Naive B cell (primary cell): Measurements from ENCODE around the gene CPA1. TPM values are rescaled to one million over a fixed set of nuclear protein-coding genes. Genes with fewer than 3 reads are reported as not detected.

Experiments used
- ATAC-seq, 2 donors: fragments of 150-1000 bp; cut with Tn5 transposase; 2 replicates each; pipeline ENCODE4 v1.10.0; 2021; ENCODE audit warnings: low read depth in 2 of 2, mild to moderate bottlenecking in 2 of 2, moderate library complexity in 2 of 2
- DNase-seq: peaks from one replicate; pipeline ENCODE4 v3.0.0; 2022
- H3K27ac Mint-ChIP-seq, 6 donors: one replicate each; pipeline ENCODE4 v1.8.0; 2020 to 2022; ENCODE audit warnings: mild to moderate bottlenecking in 6 of 6, mixed read lengths in 6 of 6, moderate library complexity in 5 of 6, inconsistent platforms in 2 of 6
- H3K27me3 Mint-ChIP-seq, 3 donors: one replicate each; pipeline ENCODE4 v1.8.0; 2021 to 2022; ENCODE audit warnings: mixed read lengths in 3 of 3, mild to moderate bottlenecking in 1 of 3
- H3K36me3 Mint-ChIP-seq, 2 donors: one replicate each; pipeline ENCODE4 v1.8.0; 2020 to 2022; ENCODE audit warnings: mixed read lengths in 2 of 2, inconsistent platforms in 1 of 2, mild to moderate bottlenecking in 1 of 2
- H3K4me1 Mint-ChIP-seq, 3 donors: one replicate each; pipeline ENCODE4 v1.8.0; 2020 to 2022; ENCODE audit warnings: mixed read lengths in 3 of 3, inconsistent platforms in 1 of 3, mild to moderate bottlenecking in 1 of 3, moderate library complexity in 1 of 3
- H3K4me3 Mint-ChIP-seq, 8 donors: one replicate each; pipeline ENCODE4 v1.8.0; 2020 to 2022; ENCODE audit warnings: mild to moderate bottlenecking in 8 of 8, mixed read lengths in 8 of 8, moderate library complexity in 8 of 8, inconsistent platforms in 2 of 8
- H3K9me3 Mint-ChIP-seq, 7 donors: one replicate each; pipeline ENCODE4 v1.8.0; 2020 to 2022; ENCODE audit warnings: mixed read lengths in 7 of 7, mild to moderate bottlenecking in 5 of 7, inconsistent platforms in 2 of 7, moderate library complexity in 1 of 7
- polyA plus RNA-seq, 6 donors: library from polyadenylated mRNA; unstranded; fragments of 300-500 nt; fragmentation: Illumina TruSeq; gene quantifications; one replicate each; pipeline ENCODE4 v1.2.3, GENCODE V29; 2021; ENCODE audit warnings: low read depth in 6 of 6

The CPA1 gene
- polyA plus RNA-seq, 6 donors from 2014 or later = not detected

- Mint-ChIP-seq H3K36me3 (no peaks in the 10 kb centered on the region), H3K9me3 (peaks cover 0 to 3% (median 0%) of the 10 kb centered on the region in 7 donors), H3K4me1 (peaks cover 0 to 1% (median 0%) of the 10 kb centered on the region in 3 donors), H3K27ac (no peak overlapping the region), H3K4me3 (no peak overlapping the region), H3K27me3 (peaks cover 16 to 29% (median 23%) of the 10 kb centered on the region in 3 donors)
- no peak for ATAC-seq
- no peak for DNase-seq
These were observed 33.4 kb upstream of the CPA1 start for GRCh38 chr7:130346941-130347340.

- no peak for DNase-seq
- no peaks in the 10 kb centered on the region for H3K36me3 Mint-ChIP-seq
- ATAC-seq = no peak
- no peak overlapping the region for H3K27ac Mint-ChIP-seq
- peak overlapping the region in 1 of 8 donors; percentile 60 for H3K4me3 Mint-ChIP-seq
- no peaks in the 10 kb centered on the region for H3K9me3 Mint-ChIP-seq
- H3K4me1 Mint-ChIP-seq = peaks cover 0 to 1% (median 0%) of the 10 kb centered on the region in 3 donors
- H3K27me3 Mint-ChIP-seq = peaks cover 10 to 29% (median 23%) of the 10 kb centered on the region in 3 donors
These were observed 30.1 kb upstream of the CPA1 start for GRCh38 chr7:130349911-130350782.

- no peak overlapping the region for H3K4me3 Mint-ChIP-seq
These were observed 29.1 kb upstream of the CPA1 start for GRCh38 chr7:130350945-130351790.

GRCh38 chr7:130351791-130352090 is 28.6 kb upstream of the CPA1 start:
- H3K27ac Mint-ChIP-seq = no peak overlapping the region
- no peak for ATAC-seq

More at GRCh38 chr7:130350945-130351790, 29.1 kb upstream of the CPA1 start:
- Mint-ChIP-seq H3K27ac (no peak overlapping the region), H3K27me3 (peaks cover 4 to 23% (median 22%) of the 10 kb centered on the region in 3 donors), H3K36me3 (no peaks in the 10 kb centered on the region), H3K4me1 (peaks cover 0 to 1% (median 0%) of the 10 kb centered on the region in 3 donors), H3K9me3 (no peaks in the 10 kb centered on the region)
- ATAC-seq = no peak
- no peak for DNase-seq

GRCh38 chr7:130352194-130353074 is 27.9 kb upstream of the CPA1 start:
- Mint-ChIP-seq H3K4me3 (no peak overlapping the region), H3K27me3 (peaks cover 4 to 17% (median 17%) of the 10 kb centered on the region in 3 donors), H3K27ac (no peak overlapping the region), H3K9me3 (no peaks in the 10 kb centered on the region), H3K36me3 (no peaks in the 10 kb centered on the region), H3K4me1 (peaks cover 0 to 1% (median 0%) of the 10 kb centered on the region in 3 donors)
- ATAC-seq (no peak), DNase-seq (no peak)

More at GRCh38 chr7:130351791-130352090, 28.6 kb upstream of the CPA1 start:
- DNase-seq = no peak
- H3K36me3 Mint-ChIP-seq = no peaks in the 10 kb centered on the region
- H3K27me3 Mint-ChIP-seq = peaks cover 4 to 23% (median 22%) of the 10 kb centered on the region in 3 donors
- H3K4me1 Mint-ChIP-seq = peaks cover 0 to 1% (median 0%) of the 10 kb centered on the region in 3 donors
- no peaks in the 10 kb centered on the region for H3K9me3 Mint-ChIP-seq
- no peak overlapping the region for H3K4me3 Mint-ChIP-seq

- H3K9me3 Mint-ChIP-seq = peaks cover 0 to 1% (median 0%) of the 10 kb centered on the region in 7 donors
- peaks cover 0 to 1% (median 0%) of the 10 kb centered on the region in 3 donors for H3K4me1 Mint-ChIP-seq
- no peak overlapping the region for H3K4me3 Mint-ChIP-seq
- no peak for ATAC-seq
- peaks cover 4 to 10% (median 9%) of the 10 kb centered on the region in 3 donors for H3K27me3 Mint-ChIP-seq
- peak overlapping the region in 1 of 6 donors; percentile 53 for H3K27ac Mint-ChIP-seq
- no peak for DNase-seq
- no peaks in the 10 kb centered on the region for H3K36me3 Mint-ChIP-seq
These were observed 27.1 kb upstream of the CPA1 start for GRCh38 chr7:130353196-130353595.

GRCh38 chr7:130356121-130356875 is 24.0 kb upstream of the CPA1 start:
- no peak overlapping the region for H3K4me3 Mint-ChIP-seq
- H3K36me3 Mint-ChIP-seq = peaks cover 4 to 14% of the 10 kb centered on the region in 2 donors
- DNase-seq (no peak), ATAC-seq (no peak)
- peaks cover 0 to 1% (median 0%) of the 10 kb centered on the region in 3 donors for H3K4me1 Mint-ChIP-seq
- no peak overlapping the region for H3K27ac Mint-ChIP-seq
- peaks cover 0 to 6% (median 4%) of the 10 kb centered on the region in 3 donors for H3K27me3 Mint-ChIP-seq
- peaks cover 3 to 27% (median 14%) of the 10 kb centered on the region in 7 donors for H3K9me3 Mint-ChIP-seq

- peaks cover 4 to 14% of the 10 kb centered on the region in 2 donors for H3K36me3 Mint-ChIP-seq
- DNase-seq (no peak), ATAC-seq (no peak)
- no peak overlapping the region for H3K27ac Mint-ChIP-seq
- H3K4me3 Mint-ChIP-seq = no peak overlapping the region
- H3K4me1 Mint-ChIP-seq = no peaks in the 10 kb centered on the region
- peaks cover 3 to 27% (median 14%) of the 10 kb centered on the region in 7 donors for H3K9me3 Mint-ChIP-seq
- H3K27me3 Mint-ChIP-seq = no peaks in the 10 kb centered on the region
These were observed 23.2 kb upstream of the CPA1 start for GRCh38 chr7:130356876-130357611.

GRCh38 chr7:130358471-130358870 is 21.8 kb upstream of the CPA1 start:
- H3K9me3 Mint-ChIP-seq = peaks cover 3 to 27% (median 14%) of the 10 kb centered on the region in 7 donors
- H3K4me3 Mint-ChIP-seq = no peak overlapping the region
- H3K36me3 Mint-ChIP-seq = peaks cover 4 to 14% of the 10 kb centered on the region in 2 donors
- H3K4me1 Mint-ChIP-seq = no peaks in the 10 kb centered on the region
- ATAC-seq (no peak), DNase-seq (no peak)
- peak overlapping the region in 1 of 6 donors; percentile 47 for H3K27ac Mint-ChIP-seq
- no peaks in the 10 kb centered on the region for H3K27me3 Mint-ChIP-seq

GRCh38 chr7:130359276-130359857 is 20.9 kb upstream of the CPA1 start:
- no peak overlapping the region for H3K27ac Mint-ChIP-seq
- H3K4me3 Mint-ChIP-seq = peak overlapping the region in 1 of 8 donors; percentile 52
- ATAC-seq (no peak), DNase-seq (no peak)
- H3K4me1 Mint-ChIP-seq = no peaks in the 10 kb centered on the region
- peaks cover 4 to 14% of the 10 kb centered on the region in 2 donors for H3K36me3 Mint-ChIP-seq
- peaks cover 3 to 27% (median 14%) of the 10 kb centered on the region in 7 donors for H3K9me3 Mint-ChIP-seq
- H3K27me3 Mint-ChIP-seq = no peaks in the 10 kb centered on the region

GRCh38 chr7:130360518-130360917 is 19.8 kb upstream of the CPA1 start:
- Mint-ChIP-seq H3K4me1 (no peaks in the 10 kb centered on the region), H3K27me3 (no peaks in the 10 kb centered on the region), H3K4me3 (no peak overlapping the region), H3K27ac (no peak overlapping the region), H3K9me3 (peaks cover 3 to 27% (median 14%) of the 10 kb centered on the region in 7 donors), H3K36me3 (peaks cover 4 to 14% of the 10 kb centered on the region in 2 donors)
- no peak for ATAC-seq
- DNase-seq = no peak
